Hepatocyte (in vitro differentiated cells): ENCODE measurements around the gene MYH11.

Source experiments
- CTCF ChIP-seq: fragments of 200-600 bp; sonication (generic); IDR thresholded peaks from 2 replicates; pipeline ENCODE4 v1.5.1; 2016; ENCODE audit warnings: antibody characterized with exemption, mild to moderate bottlenecking; ENCODE audit not compliant: poor library complexity
- EZH2 ChIP-seq: fragments of 200-600 bp; sonication (generic); IDR thresholded peaks from 2 replicates; pipeline ENCODE4 v1.6.1; 2016; ENCODE audit warnings: antibody characterized with exemption, mild to moderate bottlenecking, borderline replicate concordance

GRCh38 chr16:15766918-15767317, 89.9 kb downstream of the MYH11 start:
- no peak for TF ChIP-seq CTCF
- no peak for TF ChIP-seq EZH2
